HepG2 (cell line): ENCODE results near the gene ATP8A2. TPM values are rescaled to one million over a fixed set of nuclear protein-coding genes. Genes with fewer than 3 reads are reported as not detected.

ENCODE experiments used
- ATAC-seq: fragments of 200-7000 bp; cut with Tn5 transposase; 3 replicates; pipeline ENCODE4 v1.9.1; 2020; ENCODE audit warnings: mild to moderate bottlenecking, moderate library complexity
- BruUV-seq: library from RNA; stranded (reverse); fragments of 400-500 nt; replicated peaks from 2 replicates; lab custom pipeline; 2021; lab: Mats Ljungman, UMichigan
- CTCF ChIA-PET: fragments of 300-600 bp; formaldehyde crosslinking; extraction: SDS; loops from one replicate; lab custom pipeline; 2021; ENCODE audit warnings: low total read pairs, inconsistent platforms, low intra/inter-chr PET ratio; lab: Yijun Ruan, JAX
- POLR2A ChIA-PET: fragments of 350-600 bp; sonication (Branson Sonifier 250); formaldehyde crosslinking; loops from one replicate; lab custom pipeline; 2020; ENCODE audit warnings: antibody characterized with exemption, inconsistent platforms; lab: Yijun Ruan, JAX
- DNase-seq: peaks from one replicate; pipeline ENCODE4 v3.0.0-alpha.2; 2015; ENCODE audit warnings: low spot score
- FAIRE-seq: peaks from 3 replicates; lab custom pipeline; 2011; peaks lifted over from hg19 to GRCh38; lab: Jason Lieb, UNC
- H2AFZ ChIP-seq: one replicate; pipeline ENCODE4 v1.6.1; 2011; ENCODE audit warnings: low read length, inconsistent platforms
- H3K27ac ChIP-seq: fragments of 300-600 bp; 3 replicates; pipeline ENCODE4 v1.8.0; 2011; ENCODE audit warnings: mixed run types, mild to moderate bottlenecking, mixed read lengths, low read length, inconsistent platforms; ENCODE audit not compliant: insufficient read depth; ENCODE audit errors: extremely low read length
- H3K27me3 ChIP-seq, 2 experiments: fragments of 200-600 bp in 1 of 2; 2 replicates in 1 of 2; 3 replicates in 1 of 2; pipeline versions ENCODE4 v1.6.0 to v1.8.0; 2011; ENCODE audit warnings: low read length in 2 of 2, mild to moderate bottlenecking in 2 of 2, moderate library complexity in 2 of 2, inconsistent platforms in 1 of 2; ENCODE audit not compliant: insufficient read depth in 2 of 2, control insufficient read depth in 1 of 2
- H3K36me3 ChIP-seq, 2 experiments: fragments of 200-600 bp in 1 of 2; replicated peaks in 1 of 2; 2 replicates in 1 of 2; 3 replicates in 1 of 2; pipeline versions ENCODE4 v1.5.1 to v1.8.0; 2011; ENCODE audit warnings: low read length in 2 of 2, inconsistent platforms in 1 of 2; ENCODE audit not compliant: insufficient read depth in 2 of 2, control insufficient read depth in 1 of 2
- H3K4me1 ChIP-seq: 2 replicates; pipeline ENCODE4 v1.5.1; 2012; ENCODE audit warnings: low read length, inconsistent platforms; ENCODE audit not compliant: insufficient read depth
- H3K4me2 ChIP-seq: 2 replicates; pipeline ENCODE4 v1.6.0; 2011; ENCODE audit warnings: low read depth, low read length, inconsistent platforms
- H3K4me3 ChIP-seq, 3 experiments: fragments of 200-600 bp in 1 of 3; sonication (generic), shearing (Covaris generic) in 1 of 3; replicated peaks in 1 of 3; 2 replicates each; pipeline ENCODE4 v1.5.1; 2011 to 2016; ENCODE audit warnings: low read length in 3 of 3, inconsistent platforms in 2 of 3, low read depth in 2 of 3, mild to moderate bottlenecking in 2 of 3, control low read depth in 1 of 3, mixed read lengths in 1 of 3; ENCODE audit not compliant: insufficient read depth in 1 of 3
- H3K79me2 ChIP-seq: one replicate; pipeline ENCODE4 v1.6.1; 2011; ENCODE audit warnings: low read length, inconsistent platforms; ENCODE audit not compliant: insufficient read depth
- H3K9ac ChIP-seq: 2 replicates; pipeline ENCODE4 v1.6.0; 2011; ENCODE audit warnings: mild to moderate bottlenecking, low read depth, low read length, inconsistent platforms; ENCODE audit not compliant: insufficient read depth
- H3K9me3 ChIP-seq: 2 replicates; pipeline ENCODE4 v1.5.1; 2012; ENCODE audit warnings: mild to moderate bottlenecking, low read length
- H4K20me1 ChIP-seq: 2 replicates; pipeline ENCODE4 v1.6.0; 2011; ENCODE audit warnings: inconsistent platforms, mild to moderate bottlenecking, low read length, moderate library complexity; ENCODE audit not compliant: insufficient read depth
- ETS1 ChIP-seq: sonication (generic); formaldehyde crosslinking; IDR thresholded peaks from 2 replicates; pipeline ENCODE4 v1.4.0; 2020; ENCODE audit warnings: missing genetic modification reagents
- PAXIP1 ChIP-seq: sonication (generic); formaldehyde crosslinking; conservative IDR thresholded peaks from 2 replicates; pipeline ENCODE4 v1.4.0; 2020; ENCODE audit warnings: mild to moderate bottlenecking, missing genetic modification reagents, moderate library complexity
- SNRNP70 ChIP-seq: fragments of 200-400 bp; formaldehyde crosslinking; IDR thresholded peaks from 2 replicates; pipeline ENCODE4 v1.6.1; 2017; ENCODE audit warnings: mild to moderate bottlenecking, low read depth, low read length, moderate library complexity
- SSRP1 ChIP-seq: IDR thresholded peaks from 2 replicates; pipeline ENCODE4 v1.6.1; 2016; ENCODE audit warnings: control low read depth
- THYN1 ChIP-seq: sonication (generic); formaldehyde crosslinking; IDR thresholded peaks from 2 replicates; pipeline ENCODE4 v1.8.1; 2023; ENCODE audit warnings: low read depth, mild to moderate bottlenecking, moderate library complexity, missing genetic modification reagents, borderline replicate concordance
- ZKSCAN5 ChIP-seq: sonication (generic); formaldehyde crosslinking; IDR thresholded peaks from 2 replicates; pipeline ENCODE4 v1.5.1; 2020; ENCODE audit warnings: mild to moderate bottlenecking, missing genetic modification reagents
- ZMYM2 ChIP-seq: sonication (generic); formaldehyde crosslinking; IDR thresholded peaks from 2 replicates; pipeline ENCODE4 v1.8.0; 2022; ENCODE audit warnings: mild to moderate bottlenecking, missing genetic modification reagents
- ZNF101 ChIP-seq: sonication (generic); formaldehyde crosslinking; IDR thresholded peaks from 2 replicates; pipeline ENCODE4 v1.4.0; 2020; ENCODE audit warnings: mild to moderate bottlenecking, low read depth, missing genetic modification reagents, borderline replicate concordance
- ZNF264 ChIP-seq: sonication (generic); formaldehyde crosslinking; IDR thresholded peaks from 2 replicates; pipeline ENCODE4 v1.4.0; 2020; ENCODE audit warnings: missing genetic modification reagents
- ZNF446 ChIP-seq: sonication (generic); formaldehyde crosslinking; IDR thresholded peaks from 2 replicates; pipeline ENCODE4 v1.5.0; 2020; ENCODE audit warnings: mild to moderate bottlenecking, missing genetic modification reagents
- ZNF878 ChIP-seq: sonication (generic); formaldehyde crosslinking; IDR thresholded peaks from 2 replicates; pipeline ENCODE4 v1.8.1; 2023; ENCODE audit warnings: mild to moderate bottlenecking, missing genetic modification reagents, moderate library complexity
- ZSCAN12 ChIP-seq: sonication (generic); formaldehyde crosslinking; IDR thresholded peaks from 2 replicates; pipeline ENCODE4 v1.9.0; 2021; ENCODE audit warnings: mild to moderate bottlenecking, missing genetic modification reagents
- WGBS: methylation state at CpG from one replicate; pipeline ENCODE4 v1.1.6; 2017; ENCODE audit warnings: low lambda C conversion rate; 5-methylcytosine and 5-hydroxymethylcytosine counted together
- in situ Hi-C: cut with HindIII; loops from 2 replicates; pipeline ENCODE4 v1.10.0; 2017; ENCODE audit warnings: low pct_unique_long_range_greater_than_20kb; ENCODE audit not compliant: extremely low pct_ligation_motif_present
- intact Hi-C: fragments of 100-400 bp; cut with micrococcal nuclease; formaldehyde crosslinking; loops from one replicate; pipeline ENCODE4 v1.10.0; 2022; ENCODE audit not compliant: unreplicated experiment
- polyA plus RNA-seq, 8 experiments: library from polyadenylated mRNA; depleted of rRNA in 3 of 8; stranded (reverse) in 7 of 8; unstranded in 1 of 8; fragments of >200 nt; fragmentation: Illumina TruSeq in 4 of 8; extraction: Trizol in 4 of 8; gene quantifications; 2 replicates each; pipeline versions ENCODE4 v1.2.1 to v1.2.3, GENCODE V29; 2011 to 2016; ENCODE audit warnings: low read depth in 4 of 8, missing spikeins in 1 of 8, mixed read lengths in 1 of 8; ENCODE audit not compliant: insufficient read depth in 1 of 8
- total RNA-seq, 5 experiments: library from RNA; depleted of rRNA; stranded (reverse); fragments of >200 nt; fragmentation: Illumina TruSeq; extraction: Trizol; gene quantifications; 2 replicates each; pipeline ENCODE4 v1.2.3, GENCODE V29; 2016; ENCODE audit warnings: low read depth in 1 of 5
- TF ChIP-seq, protein P1 (sequence below): sonication (generic); formaldehyde crosslinking; IDR thresholded peaks from 2 replicates; pipeline ENCODE4 v1.4.0; 2020; ENCODE audit warnings: missing genetic modification reagents
- TF ChIP-seq, protein P2 (sequence below): IDR thresholded peaks from 2 replicates; pipeline ENCODE4 v1.6.1; 2016; ENCODE audit warnings: mild to moderate bottlenecking, missing biosample characterization, missing genetic modification reagents

ATP8A2 gene
- total and polyA plus RNA-seq, 2 of the 13 experiments (the other 11 are each of a cell fraction or from before 2014, with no cell fraction given), result 0.09 TPM; not detected in 1

GRCh38 chr13:25423831-25424230 lies 52.1 kb downstream of the ATP8A2 start (continued):
- TF ChIP-seq THYN1, result no peak
- TF ChIP-seq, protein P1, sequence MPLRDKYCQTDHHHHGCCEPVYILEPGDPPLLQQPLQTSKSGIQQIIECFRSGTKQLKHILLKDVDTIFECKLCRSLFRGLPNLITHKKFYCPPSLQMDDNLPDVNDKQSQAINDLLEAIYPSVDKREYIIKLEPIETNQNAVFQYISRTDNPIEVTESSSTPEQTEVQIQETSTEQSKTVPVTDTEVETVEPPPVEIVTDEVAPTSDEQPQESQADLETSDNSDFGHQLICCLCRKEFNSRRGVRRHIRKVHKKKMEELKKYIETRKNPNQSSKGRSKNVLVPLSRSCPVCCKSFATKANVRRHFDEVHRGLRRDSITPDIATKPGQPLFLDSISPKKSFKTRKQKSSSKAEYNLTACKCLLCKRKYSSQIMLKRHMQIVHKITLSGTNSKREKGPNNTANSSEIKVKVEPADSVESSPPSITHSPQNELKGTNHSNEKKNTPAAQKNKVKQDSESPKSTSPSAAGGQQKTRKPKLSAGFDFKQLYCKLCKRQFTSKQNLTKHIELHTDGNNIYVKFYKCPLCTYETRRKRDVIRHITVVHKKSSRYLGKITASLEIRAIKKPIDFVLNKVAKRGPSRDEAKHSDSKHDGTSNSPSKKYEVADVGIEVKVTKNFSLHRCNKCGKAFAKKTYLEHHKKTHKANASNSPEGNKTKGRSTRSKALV (CRISPR knock-in tag), result no peak
- no peak for TF ChIP-seq ZNF101 (CRISPR knock-in tag)

DNA sequence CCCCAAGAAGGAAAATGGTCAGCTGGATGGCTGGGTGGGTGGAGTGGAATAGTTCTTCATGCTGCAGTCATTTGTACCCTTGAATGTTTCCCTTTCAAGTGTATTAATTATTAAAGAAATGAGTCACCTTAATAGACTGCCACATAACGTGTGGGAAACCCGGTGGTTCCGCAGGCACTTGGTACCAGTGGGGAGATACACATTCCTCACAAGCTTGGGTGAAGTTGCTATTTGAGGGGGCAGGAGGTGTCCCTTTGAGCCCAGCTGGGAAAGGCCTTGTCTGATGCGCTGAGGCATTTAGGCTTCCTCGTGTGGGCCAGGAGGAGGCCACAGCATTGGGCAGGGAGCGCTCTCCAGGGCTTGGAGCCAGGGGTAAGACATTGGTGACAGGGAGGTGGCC lies 57.7 kb downstream of the ATP8A2 start:
- ATAC-seq (no peak), DNase-seq (no peak), FAIRE-seq (no peak)
- ChIA-PET POLR2A (no interaction called here), CTCF (no interaction called here)
- no TSS peak for BruUV-seq
- in situ Hi-C loops (no loop called here), intact Hi-C loops (no loop called here)
- no peak overlapping the region for H3K9ac ChIP-seq
- no peak overlapping the region for H3K4me3 ChIP-seq
- 52% methylated on average over 6 of the region's 6 CpGs for WGBS
- no peak overlapping the region for H2AFZ ChIP-seq
- no peaks in the 10 kb centered on the region for H3K4me1 ChIP-seq
- H3K79me2 ChIP-seq, result no peaks in the 10 kb centered on the region
- H3K4me2 ChIP-seq, result no peak overlapping the region
- H4K20me1 ChIP-seq, result no peaks in the 10 kb centered on the region
- H3K27ac ChIP-seq, result no peak overlapping the region
- TF ChIP-seq ZNF446 (no peak), ZNF878 (CRISPR knock-in tag) (no peak), ZNF264 (CRISPR knock-in tag) (no peak), ZMYM2 (CRISPR knock-in tag) (no peak), ZKSCAN5 (CRISPR knock-in tag) (no peak), SSRP1 (CRISPR knock-in tag) (no peak), PAXIP1 (CRISPR knock-in tag) (no peak), ETS1 (no peak), SNRNP70 (no peak), ZSCAN12 (CRISPR knock-in tag) (no peak)
- TF ChIP-seq, protein P2, sequence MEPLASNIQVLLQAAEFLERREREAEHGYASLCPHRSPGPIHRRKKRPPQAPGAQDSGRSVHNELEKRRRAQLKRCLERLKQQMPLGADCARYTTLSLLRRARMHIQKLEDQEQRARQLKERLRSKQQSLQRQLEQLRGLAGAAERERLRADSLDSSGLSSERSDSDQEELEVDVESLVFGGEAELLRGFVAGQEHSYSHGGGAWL (CRISPR knock-in tag), result no peak
- TF ChIP-seq, all 625 proteins: peak for 0
- no peaks in the 10 kb centered on the region for H3K36me3 ChIP-seq
- H3K9me3 ChIP-seq, result no peaks in the 10 kb centered on the region
- no peaks in the 10 kb centered on the region for H3K27me3 ChIP-seq
